Osteocyte (in vitro differentiated cells): Measurements from ENCODE around the gene ABLIM1. TPM values are rescaled to one million over a fixed set of nuclear protein-coding genes. Genes with fewer than 3 reads are reported as not detected.

Experiments used
- DNase-seq: peaks from one replicate; pipeline ENCODE4 v3.0.0; 2021; ENCODE audit warnings: mixed read lengths; ENCODE audit not compliant: unreplicated experiment; ENCODE audit errors: extremely low spot score
- H3K27ac Mint-ChIP-seq: one replicate; pipeline ENCODE4 v1.8.0; 2021; ENCODE audit warnings: mild to moderate bottlenecking, mixed read lengths; ENCODE audit not compliant: unreplicated experiment
- H3K27me3 Mint-ChIP-seq: one replicate; pipeline ENCODE4 v1.8.0; 2021; ENCODE audit warnings: mixed read lengths; ENCODE audit not compliant: unreplicated experiment
- H3K36me3 Mint-ChIP-seq: one replicate; pipeline ENCODE4 v1.8.0; 2021; ENCODE audit warnings: mixed read lengths; ENCODE audit not compliant: unreplicated experiment
- H3K4me1 Mint-ChIP-seq: one replicate; pipeline ENCODE4 v1.8.0; 2021; ENCODE audit warnings: mixed read lengths; ENCODE audit not compliant: unreplicated experiment
- H3K4me3 Mint-ChIP-seq: one replicate; pipeline ENCODE4 v1.8.0; 2021; ENCODE audit warnings: mild to moderate bottlenecking, moderate library complexity, mixed read lengths; ENCODE audit not compliant: unreplicated experiment
- H3K9me3 Mint-ChIP-seq: one replicate; pipeline ENCODE4 v1.8.0; 2021; ENCODE audit warnings: mixed read lengths; ENCODE audit not compliant: unreplicated experiment
- CTCF ChIP-seq: fragments of 200-600 bp; sonication (generic); IDR thresholded peaks from 2 replicates; pipeline ENCODE4 v1.5.0; 2021; ENCODE audit warnings: antibody characterized with exemption, mild to moderate bottlenecking, moderate library complexity
- total RNA-seq: library from RNA; stranded (reverse); gene quantifications from 2 replicates; pipeline ENCODE4 v1.2.1, GENCODE V29; 2021

The ABLIM1 gene
- total RNA-seq, 1 donor from 2014 or later: 39.0 TPM

DNA sequence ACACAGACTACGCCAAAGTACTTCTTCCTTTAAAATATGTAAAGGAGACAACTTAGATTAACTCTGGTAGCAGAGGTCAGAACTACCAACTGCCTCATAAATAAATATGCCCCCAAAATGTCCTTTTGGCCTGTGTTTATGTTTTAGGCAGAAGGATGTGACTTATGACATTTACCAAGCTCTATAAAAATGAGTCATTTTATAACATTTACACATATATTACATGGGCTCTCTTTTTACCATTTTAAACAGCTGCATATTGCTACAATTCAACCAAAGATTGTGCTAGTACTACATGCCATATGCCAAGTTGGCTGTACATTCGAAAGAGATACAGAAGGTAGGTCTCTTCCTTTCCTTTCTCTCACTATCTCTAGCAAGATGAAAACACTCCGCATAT is 12.4 kb downstream of the ABLIM1 start:
- Mint-ChIP-seq H3K4me3 (no peak overlapping the region), H3K36me3 (no peaks in the 10 kb centered on the region), H3K4me1 (peaks cover 11% of the 10 kb centered on the region), H3K9me3 (no peaks in the 10 kb centered on the region), H3K27me3 (peaks cover 7% of the 10 kb centered on the region), H3K27ac (no peak overlapping the region)
- DNase-seq: no peak
- no peak for TF ChIP-seq CTCF

- H3K36me3 Mint-ChIP-seq: no peaks in the 10 kb centered on the region
- peaks cover 7% of the 10 kb centered on the region for H3K27me3 Mint-ChIP-seq
- H3K4me1 Mint-ChIP-seq: peaks cover 22% of the 10 kb centered on the region
- TF ChIP-seq CTCF: no peak
- no peak overlapping the region for H3K4me3 Mint-ChIP-seq
- H3K27ac Mint-ChIP-seq: no peak overlapping the region
- no peaks in the 10 kb centered on the region for H3K9me3 Mint-ChIP-seq
- DNase-seq: no peak
These were observed 14.9 kb downstream of the ABLIM1 start for GRCh38 chr10:114643158-114643557.

DNA sequence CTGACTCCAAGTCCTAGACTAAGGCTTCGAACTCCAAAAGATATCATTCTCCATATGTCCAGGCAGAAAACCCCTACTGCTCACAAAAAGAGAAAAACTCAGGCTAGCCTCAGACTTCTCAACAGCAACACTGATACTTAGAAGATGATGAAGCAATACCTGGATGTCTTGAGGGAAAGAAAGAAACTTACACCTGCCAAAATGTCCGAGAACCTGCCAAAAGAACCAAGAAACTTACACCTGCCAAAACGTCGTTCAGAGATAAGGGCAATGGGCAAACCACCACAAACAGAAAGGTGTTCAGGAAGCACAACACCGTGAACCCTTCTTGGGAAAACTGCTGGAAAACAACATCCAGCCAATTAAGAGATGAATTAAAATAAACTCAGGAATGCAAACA is 15.3 kb downstream of the ABLIM1 start:
- Mint-ChIP-seq H3K4me3 (no peak overlapping the region), H3K36me3 (no peaks in the 10 kb centered on the region), H3K4me1 (peaks cover 22% of the 10 kb centered on the region), H3K27ac (no peak overlapping the region), H3K9me3 (no peaks in the 10 kb centered on the region), H3K27me3 (peaks cover 7% of the 10 kb centered on the region)
- no peak for DNase-seq
- no peak for TF ChIP-seq CTCF

DNA sequence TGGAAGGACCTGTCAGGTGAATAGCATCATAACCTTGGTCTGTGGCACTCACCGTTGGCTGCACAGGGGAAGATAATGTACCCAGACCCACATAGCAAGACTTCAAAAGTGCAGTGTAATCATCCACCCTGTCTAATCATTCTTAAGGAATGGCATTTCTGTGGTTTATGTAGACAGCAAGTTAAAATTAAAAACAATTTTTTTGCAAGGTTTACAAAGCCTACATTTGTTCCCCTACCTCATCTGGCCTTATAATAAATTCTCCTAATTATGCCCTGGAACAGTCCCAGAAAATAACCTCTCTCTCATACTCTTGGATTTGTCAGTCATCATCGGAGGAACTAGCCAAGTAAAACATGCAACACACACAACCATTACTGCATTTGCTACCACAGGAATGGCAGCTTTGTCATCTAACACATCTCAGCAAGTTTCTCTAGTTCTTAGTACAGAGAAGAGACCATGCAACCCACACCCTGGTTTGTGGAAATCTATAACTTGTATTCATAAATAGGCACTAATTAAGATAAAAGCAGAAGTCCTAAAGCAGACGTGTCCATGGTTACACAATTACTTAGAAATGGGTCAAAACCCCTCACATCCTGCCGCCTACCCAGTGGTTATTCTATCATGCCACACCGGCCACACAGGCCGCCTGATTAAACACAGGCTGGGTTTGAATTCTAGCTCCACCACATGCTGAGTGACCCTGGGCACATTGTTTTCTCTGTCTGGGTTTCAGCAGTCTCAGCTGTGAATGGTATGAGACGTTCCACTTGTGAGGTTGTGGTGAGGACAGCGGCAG is 19.1 kb downstream of the ABLIM1 start:
- Mint-ChIP-seq H3K36me3 (no peaks in the 10 kb centered on the region), H3K27me3 (peaks cover 7% of the 10 kb centered on the region), H3K9me3 (no peaks in the 10 kb centered on the region), H3K27ac (peak overlapping the region; percentile 39), H3K4me1 (peaks cover 33% of the 10 kb centered on the region), H3K4me3 (no peak overlapping the region)
- no peak for DNase-seq
- no peak for TF ChIP-seq CTCF

DNA sequence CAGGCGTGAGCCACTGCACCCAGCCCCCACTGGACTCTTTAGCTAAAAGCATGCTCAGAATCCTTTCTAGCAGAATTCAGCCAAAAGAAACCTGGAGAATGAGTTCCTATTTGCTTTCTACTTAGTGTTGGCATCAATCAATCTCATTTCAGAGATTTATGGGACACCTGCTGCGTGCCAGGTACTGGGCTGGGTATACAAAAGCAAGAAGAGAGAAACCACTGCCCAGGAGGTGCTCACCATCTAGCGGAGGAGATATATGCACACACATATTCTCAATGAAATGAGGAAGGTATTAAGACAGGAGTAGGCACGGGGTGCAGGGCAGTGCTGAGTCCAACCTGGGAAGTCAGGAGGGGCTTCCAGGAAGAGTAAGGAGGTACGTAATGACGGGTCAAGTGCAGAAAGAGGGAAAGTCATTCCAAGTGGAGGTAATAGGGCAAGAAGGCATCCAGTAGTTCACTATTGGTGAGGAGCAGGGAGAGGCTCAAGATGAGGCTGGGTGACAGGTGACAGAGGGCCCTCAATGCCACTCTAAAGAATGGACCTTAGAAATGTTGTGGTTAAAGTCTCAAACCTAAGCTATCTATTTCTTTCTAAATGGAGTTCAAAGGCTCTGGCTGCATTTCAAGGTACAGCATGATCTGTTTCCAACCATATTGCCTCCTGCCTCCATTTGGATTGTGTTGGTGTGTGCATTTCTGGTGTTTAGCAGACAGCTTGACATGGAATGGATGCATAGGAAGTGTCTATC is 22.1 kb downstream of the ABLIM1 start:
- Mint-ChIP-seq H3K4me1 (peaks cover 61% of the 10 kb centered on the region), H3K27me3 (no peaks in the 10 kb centered on the region), H3K27ac (no peak overlapping the region), H3K4me3 (no peak overlapping the region), H3K9me3 (no peaks in the 10 kb centered on the region), H3K36me3 (no peaks in the 10 kb centered on the region)
- DNase-seq: no peak
- no peak for TF ChIP-seq CTCF
